IPS-15b (cell line): ENCODE data around the gene PTPN6.
A peak's percentile ranks its signal among the peaks of the same experiment; 100 is the strongest.

Experiments
- H3K27me3 ChIP-seq: one replicate; pipeline ENCODE4 v1.6.1; 2013; ENCODE audit warnings: low read length; ENCODE audit not compliant: control insufficient read depth, insufficient read depth
- H3K36me3 ChIP-seq: one replicate; pipeline ENCODE4 v1.6.1; 2013; ENCODE audit warnings: low read length; ENCODE audit not compliant: control insufficient read depth, insufficient read depth
- H3K4me1 ChIP-seq: one replicate; pipeline ENCODE4 v1.6.1; 2013; ENCODE audit warnings: mild to moderate bottlenecking, low read length; ENCODE audit not compliant: control insufficient read depth, insufficient read depth
- H3K4me3 ChIP-seq: one replicate; pipeline ENCODE4 v1.5.1; 2013; ENCODE audit warnings: low read depth, low read length
- H3K9ac ChIP-seq: one replicate; pipeline ENCODE4 v1.6.1; 2013; ENCODE audit warnings: low read depth, mild to moderate bottlenecking, low read length
- H3K9me3 ChIP-seq: one replicate; pipeline ENCODE4 v1.6.1; 2013; ENCODE audit warnings: mild to moderate bottlenecking, low read length; ENCODE audit not compliant: control insufficient read depth, insufficient read depth

The PTPN6 gene

GRCh38 chr12:6961278-6961694 lies 10.1 kb downstream of the PTPN6 start:
- H3K9me3 ChIP-seq = no peaks in the 10 kb centered on the region

GRCh38 chr12:6961695-6962284 lies 10.6 kb downstream of the PTPN6 start:
- no peaks in the 10 kb centered on the region for H3K27me3 ChIP-seq
- H3K4me1 ChIP-seq = peaks cover 14% of the 10 kb centered on the region
- H3K9ac ChIP-seq = peak overlapping the region; percentile 65
- H3K36me3 ChIP-seq = peaks cover 12% of the 10 kb centered on the region
- no peaks in the 10 kb centered on the region for H3K9me3 ChIP-seq
- peak overlapping the region; percentile 91 for H3K4me3 ChIP-seq

More at GRCh38 chr12:6961278-6961694, 10.1 kb downstream of the PTPN6 start:
- Histone ChIP-seq H3K27me3 (no peaks in the 10 kb centered on the region), H3K4me3 (peak overlapping the region; percentile 91), H3K9ac (peak overlapping the region; percentile 65), H3K36me3 (peaks cover 9% of the 10 kb centered on the region), H3K4me1 (peaks cover 14% of the 10 kb centered on the region)

GRCh38 chr12:6962285-6963015 lies 11.3 kb downstream of the PTPN6 start:
- H3K9me3 ChIP-seq = no peaks in the 10 kb centered on the region
- H3K36me3 ChIP-seq = peaks cover 18% of the 10 kb centered on the region
- peak overlapping the region; percentile 91 for H3K4me3 ChIP-seq
- H3K9ac ChIP-seq = peak overlapping the region; percentile 83
- H3K4me1 ChIP-seq = peaks cover 14% of the 10 kb centered on the region
- no peaks in the 10 kb centered on the region for H3K27me3 ChIP-seq

GRCh38 chr12:6963016-6963731 lies 12.0 kb downstream of the PTPN6 start:
- Histone ChIP-seq H3K9ac (peak overlapping the region; percentile 91), H3K36me3 (peaks cover 23% of the 10 kb centered on the region), H3K27me3 (no peaks in the 10 kb centered on the region), H3K4me3 (peak overlapping the region; percentile 91), H3K4me1 (peaks cover 14% of the 10 kb centered on the region), H3K9me3 (no peaks in the 10 kb centered on the region)

GRCh38 chr12:6963791-6964413 lies 12.7 kb downstream of the PTPN6 start:
- Histone ChIP-seq H3K4me1 (peaks cover 15% of the 10 kb centered on the region), H3K4me3 (peak overlapping the region; percentile 91), H3K9ac (peak overlapping the region; percentile 91), H3K9me3 (no peaks in the 10 kb centered on the region), H3K27me3 (no peaks in the 10 kb centered on the region), H3K36me3 (peaks cover 30% of the 10 kb centered on the region)

GRCh38 chr12:6964605-6965025 lies 13.5 kb downstream of the PTPN6 start:
- peaks cover 36% of the 10 kb centered on the region for H3K36me3 ChIP-seq
- H3K27me3 ChIP-seq = no peaks in the 10 kb centered on the region
- H3K9ac ChIP-seq = peak overlapping the region; percentile 91
- no peaks in the 10 kb centered on the region for H3K9me3 ChIP-seq
- peak overlapping the region; percentile 91 for H3K4me3 ChIP-seq
- H3K4me1 ChIP-seq = peaks cover 17% of the 10 kb centered on the region

GRCh38 chr12:6965026-6965661 lies 14.0 kb downstream of the PTPN6 start:
- peak overlapping the region; percentile 91 for H3K4me3 ChIP-seq
- H3K9me3 ChIP-seq = no peaks in the 10 kb centered on the region
- H3K4me1 ChIP-seq = peaks cover 17% of the 10 kb centered on the region
- peaks cover 36% of the 10 kb centered on the region for H3K36me3 ChIP-seq
- H3K27me3 ChIP-seq = no peaks in the 10 kb centered on the region
- H3K9ac ChIP-seq = peak overlapping the region; percentile 18

- no peak overlapping the region for H3K4me3 ChIP-seq
- peaks cover 36% of the 10 kb centered on the region for H3K36me3 ChIP-seq
- H3K9me3 ChIP-seq = no peaks in the 10 kb centered on the region
- no peaks in the 10 kb centered on the region for H3K27me3 ChIP-seq
- no peak overlapping the region for H3K9ac ChIP-seq
- peaks cover 14% of the 10 kb centered on the region for H3K4me1 ChIP-seq
Observed at GRCh38 chr12:6965714-6966113, 14.6 kb downstream of the PTPN6 start.

GRCh38 chr12:6966351-6966750 lies 15.2 kb downstream of the PTPN6 start:
- no peaks in the 10 kb centered on the region for H3K27me3 ChIP-seq
- H3K36me3 ChIP-seq = peaks cover 36% of the 10 kb centered on the region
- H3K4me1 ChIP-seq = peaks cover 9% of the 10 kb centered on the region
- no peak overlapping the region for H3K4me3 ChIP-seq
- no peak overlapping the region for H3K9ac ChIP-seq
- no peaks in the 10 kb centered on the region for H3K9me3 ChIP-seq

GRCh38 chr12:6967651-6968100 lies 16.5 kb downstream of the PTPN6 start:
- Histone ChIP-seq H3K9me3 (no peaks in the 10 kb centered on the region), H3K27me3 (no peaks in the 10 kb centered on the region), H3K36me3 (peaks cover 36% of the 10 kb centered on the region), H3K9ac (no peak overlapping the region), H3K4me3 (no peak overlapping the region), H3K4me1 (peaks cover 8% of the 10 kb centered on the region)

- peaks cover 8% of the 10 kb centered on the region for H3K4me1 ChIP-seq
- peak overlapping the region; percentile 99 for H3K4me3 ChIP-seq
- no peak overlapping the region for H3K9ac ChIP-seq
- no peaks in the 10 kb centered on the region for H3K9me3 ChIP-seq
- no peaks in the 10 kb centered on the region for H3K27me3 ChIP-seq
- peaks cover 36% of the 10 kb centered on the region for H3K36me3 ChIP-seq
Observed at GRCh38 chr12:6968426-6968825, 17.3 kb downstream of the PTPN6 start.
